HEK293T (cell line): Measurements from ENCODE around the gene SLC39A10.

Source experiments
- CTCF ChIA-PET: fragments of 350-600 bp; formaldehyde crosslinking; extraction: SDS; loops from one replicate; lab custom pipeline; 2021; ENCODE audit warnings: antibody characterized with exemption, inconsistent platforms; lab: Yijun Ruan, JAX
- POLR2A ChIA-PET: fragments of 350-600 bp; formaldehyde crosslinking; extraction: SDS; loops from one replicate; lab custom pipeline; 2020; ENCODE audit warnings: antibody characterized with exemption, inconsistent platforms; lab: Yijun Ruan, JAX
- DNase-seq: peaks from one replicate; pipeline ENCODE4 v3.0.0; 2012; ENCODE audit warnings: mixed read lengths; ENCODE audit errors: extremely low spot score
- ARNT ChIP-seq: fragments of 450-650 bp; IDR thresholded peaks from 2 replicates; pipeline ENCODE4 v1.6.1; 2017; ENCODE audit warnings: mild to moderate bottlenecking
- BHLHE40 ChIP-seq: fragments of 450-650 bp; IDR thresholded peaks from 2 replicates; pipeline ENCODE4 v1.6.1; 2016; ENCODE audit warnings: mild to moderate bottlenecking, moderate library complexity, borderline replicate concordance
- CTBP1 ChIP-seq: fragments of 450-650 bp; IDR thresholded peaks from 2 replicates; pipeline ENCODE4 v1.6.1; 2016; ENCODE audit warnings: borderline replicate concordance
- ELF4 ChIP-seq: fragments of 450-650 bp; IDR thresholded peaks from 2 replicates; pipeline ENCODE4 v1.6.1; 2017; ENCODE audit warnings: antibody characterized with exemption
- FOXA1 ChIP-seq: fragments of 450-650 bp; IDR thresholded peaks from 2 replicates; pipeline ENCODE4 v1.6.1; 2016; ENCODE audit warnings: mild to moderate bottlenecking
- FOXK2 ChIP-seq: fragments of 450-650 bp; IDR thresholded peaks from 2 replicates; pipeline ENCODE4 v1.6.1; 2016; ENCODE audit warnings: mild to moderate bottlenecking
- FOXM1 ChIP-seq: fragments of 450-650 bp; IDR thresholded peaks from 2 replicates; pipeline ENCODE4 v1.6.1; 2017; ENCODE audit warnings: mild to moderate bottlenecking, borderline replicate concordance
- HDGF ChIP-seq: fragments of 450-650 bp; IDR thresholded peaks from 2 replicates; pipeline ENCODE4 v1.6.1; 2017; ENCODE audit warnings: antibody characterized with exemption, borderline replicate concordance
- L3MBTL2 ChIP-seq: fragments of 450-650 bp; conservative IDR thresholded peaks from 2 replicates; pipeline ENCODE4 v1.6.1; 2016; ENCODE audit warnings: mild to moderate bottlenecking
- LEF1 ChIP-seq: fragments of 450-650 bp; IDR thresholded peaks from 2 replicates; pipeline ENCODE4 v1.6.1; 2017; ENCODE audit warnings: mild to moderate bottlenecking, borderline replicate concordance
- NFRKB ChIP-seq: fragments of 450-650 bp; IDR thresholded peaks from 2 replicates; pipeline ENCODE4 v1.6.1; 2016; ENCODE audit warnings: mild to moderate bottlenecking, moderate library complexity
- PKNOX1 ChIP-seq: fragments of 450-650 bp; IDR thresholded peaks from 2 replicates; pipeline ENCODE4 v1.6.1; 2016
- SP1 ChIP-seq: fragments of 450-650 bp; IDR thresholded peaks from 2 replicates; pipeline ENCODE4 v1.6.1; 2017
- SUZ12 ChIP-seq: fragments of 450-650 bp; IDR thresholded peaks from 2 replicates; pipeline ENCODE4 v1.6.1; 2016; ENCODE audit warnings: mild to moderate bottlenecking
- TARDBP ChIP-seq: fragments of 450-650 bp; IDR thresholded peaks from 2 replicates; pipeline ENCODE4 v1.6.1; 2016
- ZNF384 ChIP-seq: fragments of 450-650 bp; IDR thresholded peaks from 2 replicates; pipeline ENCODE4 v1.6.1; 2016

The SLC39A10 gene

GRCh38 chr2:195735347-195735746 is 78.3 kb downstream of the SLC39A10 start:
- no peak for TF ChIP-seq FOXA1
- TF ChIP-seq NFRKB = no peak
- no peak for TF ChIP-seq PKNOX1
- TF ChIP-seq LEF1 = no peak
- TF ChIP-seq L3MBTL2 = no peak
- no peak for TF ChIP-seq SP1
- TF ChIP-seq ELF4 = no peak
- no peak for TF ChIP-seq TARDBP
- TF ChIP-seq BHLHE40 = no peak
- no peak for TF ChIP-seq SUZ12
- no peak for TF ChIP-seq ARNT
- TF ChIP-seq CTBP1 = no peak
- no peak for TF ChIP-seq FOXM1
- TF ChIP-seq HDGF = no peak
- no peak for TF ChIP-seq ZNF384
- POLR2A ChIA-PET = no interaction called here

GRCh38 chr2:195737511-195738325 is 80.7 kb downstream of the SLC39A10 start:
- ChIA-PET CTCF (no interaction called here), POLR2A (no interaction called here)
- TF ChIP-seq FOXM1 = no peak
- TF ChIP-seq FOXK2 = no peak
- TF ChIP-seq SUZ12 = no peak
- no peak for TF ChIP-seq NFRKB
- TF ChIP-seq ARNT = no peak
- no peak for TF ChIP-seq L3MBTL2
- no peak for DNase-seq

More at GRCh38 chr2:195735347-195735746, 78.3 kb downstream of the SLC39A10 start:
- CTCF ChIA-PET = no interaction called here
- DNase-seq = no peak

DNA sequence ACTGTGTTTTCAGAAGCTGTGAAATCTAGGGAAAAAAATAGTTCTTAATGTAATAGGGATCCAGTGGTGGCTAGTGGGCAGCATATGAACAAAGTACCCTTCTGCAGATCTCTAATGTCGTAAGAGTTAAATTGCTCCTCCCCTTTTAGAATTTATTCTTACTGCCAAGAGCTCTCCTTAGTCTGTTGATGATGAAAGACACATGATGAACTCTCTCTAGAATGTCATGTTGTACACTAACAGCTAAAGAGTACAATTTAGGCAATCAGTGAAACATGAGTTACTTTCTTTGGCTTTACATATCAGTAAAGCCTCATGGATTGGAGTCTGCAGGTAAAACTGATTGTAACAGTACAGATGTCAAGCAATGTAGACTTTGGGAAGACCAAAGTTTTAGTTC is 84.2 kb downstream of the SLC39A10 start:
- TF ChIP-seq ZNF384 = no peak
- TF ChIP-seq SP1 = no peak
- no peak for TF ChIP-seq BHLHE40
- no peak for TF ChIP-seq ARNT
- TF ChIP-seq TARDBP = no peak
- TF ChIP-seq FOXK2 = no peak
- no peak for TF ChIP-seq LEF1
- no peak for TF ChIP-seq NFRKB
- ChIA-PET CTCF (no interaction called here), POLR2A (no interaction called here)
- no peak for DNase-seq

DNA sequence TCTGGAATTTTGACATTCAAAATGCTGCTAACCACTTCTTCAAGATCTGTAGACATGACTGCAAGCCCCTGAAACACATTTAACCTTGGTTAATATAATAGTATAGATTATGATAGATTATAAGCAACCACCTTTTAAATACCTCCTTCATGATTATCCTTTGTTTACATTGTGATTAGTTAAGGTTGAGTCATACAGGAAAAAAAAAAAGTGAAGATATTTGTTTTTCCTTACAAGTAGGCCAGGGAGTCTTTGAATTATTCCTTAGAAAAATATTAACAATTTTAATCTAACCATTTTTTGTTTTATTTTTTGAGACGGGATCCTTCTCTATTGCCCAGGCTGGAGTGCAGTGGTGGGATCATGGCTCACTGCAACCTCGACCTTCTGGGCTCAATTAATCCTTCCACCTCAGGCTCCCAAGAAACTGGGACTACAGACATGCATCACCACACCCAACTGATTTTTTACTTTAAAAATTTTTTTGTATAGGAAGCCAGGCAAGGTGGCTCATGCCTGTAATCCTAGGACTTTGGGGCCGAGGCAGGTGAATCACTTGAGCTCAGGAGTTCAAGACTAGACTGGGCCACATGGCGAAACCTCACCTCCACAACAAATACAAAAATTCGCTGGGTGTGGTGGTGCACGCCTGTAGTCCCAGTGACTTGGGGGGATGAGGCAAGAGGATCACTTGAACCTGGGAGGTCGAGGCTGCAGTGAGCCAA is 99.4 kb downstream of the SLC39A10 start:
- DNase-seq = no peak
- CTCF ChIA-PET = no interaction called here
- POLR2A ChIA-PET = no interaction called here
- TF ChIP-seq ARNT (no peak), LEF1 (no peak), HDGF (no peak), ELF4 (no peak), FOXK2 (no peak), CTBP1 (no peak), TARDBP (no peak), SUZ12 (no peak), NFRKB (no peak), SP1 (no peak), PKNOX1 (no peak), FOXA1 (no peak), BHLHE40 (no peak), L3MBTL2 (no peak), ZNF384 (no peak), FOXM1 (no peak)

GRCh38 chr2:195758846-195759245 is 101.8 kb downstream of the SLC39A10 start:
- POLR2A ChIA-PET = no interaction called here
- TF ChIP-seq ZNF384 (no peak), LEF1 (no peak), SUZ12 (no peak), HDGF (no peak), FOXM1 (no peak), TARDBP (no peak), BHLHE40 (no peak), ELF4 (no peak), SP1 (no peak), PKNOX1 (no peak), FOXA1 (no peak), L3MBTL2 (no peak), ARNT (no peak), NFRKB (no peak), CTBP1 (no peak), FOXK2 (no peak)
- CTCF ChIA-PET = no interaction called here
- DNase-seq = no peak

DNA sequence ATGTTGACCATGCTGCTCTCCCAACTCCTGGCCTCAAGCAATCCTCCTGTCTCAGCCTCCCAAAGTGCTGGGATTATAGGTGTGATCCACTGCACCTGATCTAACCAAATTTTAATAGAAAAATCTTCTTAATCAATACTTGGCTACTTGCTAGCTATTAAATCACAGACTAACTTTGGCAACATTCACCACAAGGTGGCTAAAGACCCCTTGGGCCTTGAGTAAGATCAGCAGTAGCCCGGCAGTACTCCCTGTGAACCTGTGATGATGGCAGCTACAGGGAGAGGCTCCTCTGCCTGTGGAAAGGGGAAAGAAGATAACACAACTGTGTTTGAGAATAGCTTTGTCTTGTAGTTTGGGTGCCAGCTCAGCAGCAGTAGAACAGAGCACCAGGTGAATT is 102.9 kb downstream of the SLC39A10 start:
- DNase-seq = no peak
- ChIA-PET POLR2A (no interaction called here), CTCF (no interaction called here)
- TF ChIP-seq ELF4 (no peak), FOXA1 (no peak)
